Endothelial cell (in vitro differentiated cells): ENCODE data around the gene PPP4R2. TPM values are rescaled to one million over a fixed set of nuclear protein-coding genes. Genes with fewer than 3 reads are reported as not detected.

Source experiments
- DNase-seq: peaks from one replicate; pipeline ENCODE4 v3.0.0; 2021; ENCODE audit warnings: low spot score
- H3K27ac Mint-ChIP-seq: one replicate; pipeline ENCODE4 v1.8.0; 2021; ENCODE audit warnings: mixed read lengths, inconsistent platforms; ENCODE audit not compliant: unreplicated experiment
- H3K27me3 Mint-ChIP-seq: one replicate; pipeline ENCODE4 v1.8.0; 2021; ENCODE audit warnings: mild to moderate bottlenecking, moderate library complexity, mixed read lengths, inconsistent platforms; ENCODE audit not compliant: unreplicated experiment
- H3K36me3 Mint-ChIP-seq: one replicate; pipeline ENCODE4 v1.8.0; 2021; ENCODE audit warnings: mild to moderate bottlenecking, low read depth, mixed read lengths, inconsistent platforms; ENCODE audit not compliant: unreplicated experiment
- H3K4me1 Mint-ChIP-seq: one replicate; pipeline ENCODE4 v1.8.0; 2021; ENCODE audit warnings: mild to moderate bottlenecking, mixed read lengths, inconsistent platforms; ENCODE audit not compliant: unreplicated experiment
- H3K4me3 Mint-ChIP-seq: one replicate; pipeline ENCODE4 v1.8.0; 2021; ENCODE audit warnings: mild to moderate bottlenecking, mixed read lengths, inconsistent platforms; ENCODE audit not compliant: unreplicated experiment
- H3K9me3 Mint-ChIP-seq: one replicate; pipeline ENCODE4 v1.8.0; 2021; ENCODE audit warnings: mixed read lengths, inconsistent platforms; ENCODE audit not compliant: unreplicated experiment
- CTCF ChIP-seq: fragments of 200-600 bp; sonication (generic); IDR thresholded peaks from one replicate; pipeline ENCODE4 v1.5.0; 2021; ENCODE audit warnings: antibody characterized with exemption; ENCODE audit not compliant: unreplicated experiment
- total RNA-seq: library from RNA; stranded (reverse); fragmentation: NEBNext Ultra II Directional; extraction: Animal tissue kit (Norgen Biotek cat#: 25700); gene quantifications from one replicate; pipeline ENCODE4 v1.2.1, GENCODE V29; 2021; ENCODE audit not compliant: unreplicated experiment

The PPP4R2 gene
- total RNA-seq, 1 donor from 2014 or later, result 100.0 TPM

GRCh38 chr3:72960812-72961518 lies 35.6 kb upstream of the PPP4R2 start:
- Mint-ChIP-seq H3K27ac (no peak overlapping the region), H3K4me1 (no peaks in the 10 kb centered on the region), H3K9me3 (no peaks in the 10 kb centered on the region), H3K36me3 (no peaks in the 10 kb centered on the region), H3K27me3 (no peaks in the 10 kb centered on the region), H3K4me3 (no peak overlapping the region)
- DNase-seq, result no peak
- TF ChIP-seq CTCF, result no peak

- H3K27me3 Mint-ChIP-seq, result no peaks in the 10 kb centered on the region
- H3K4me3 Mint-ChIP-seq, result no peak overlapping the region
- H3K27ac Mint-ChIP-seq, result no peak overlapping the region
- TF ChIP-seq CTCF, result no peak
- no peaks in the 10 kb centered on the region for H3K4me1 Mint-ChIP-seq
- H3K9me3 Mint-ChIP-seq, result no peaks in the 10 kb centered on the region
- DNase-seq, result no peak
- H3K36me3 Mint-ChIP-seq, result no peaks in the 10 kb centered on the region
These were observed 34.9 kb upstream of the PPP4R2 start for GRCh38 chr3:72961752-72962151.

GRCh38 chr3:72962317-72962716 lies 34.3 kb upstream of the PPP4R2 start:
- Mint-ChIP-seq H3K27ac (no peak overlapping the region), H3K4me1 (no peaks in the 10 kb centered on the region), H3K4me3 (no peak overlapping the region), H3K9me3 (no peaks in the 10 kb centered on the region), H3K36me3 (no peaks in the 10 kb centered on the region), H3K27me3 (no peaks in the 10 kb centered on the region)
- DNase-seq, result no peak
- no peak for TF ChIP-seq CTCF

GRCh38 chr3:72964633-72965032 lies 32.0 kb upstream of the PPP4R2 start:
- Mint-ChIP-seq H3K4me3 (no peak overlapping the region), H3K27me3 (no peaks in the 10 kb centered on the region), H3K9me3 (no peaks in the 10 kb centered on the region), H3K27ac (no peak overlapping the region), H3K4me1 (no peaks in the 10 kb centered on the region), H3K36me3 (no peaks in the 10 kb centered on the region)
- no peak for TF ChIP-seq CTCF
- DNase-seq, result no peak

GRCh38 chr3:72968266-72968664 lies 28.3 kb upstream of the PPP4R2 start:
- no peaks in the 10 kb centered on the region for H3K36me3 Mint-ChIP-seq
- H3K27me3 Mint-ChIP-seq, result no peaks in the 10 kb centered on the region
- no peak overlapping the region for H3K4me3 Mint-ChIP-seq
- H3K9me3 Mint-ChIP-seq, result no peaks in the 10 kb centered on the region
- no peak overlapping the region for H3K27ac Mint-ChIP-seq
- peaks cover 3% of the 10 kb centered on the region for H3K4me1 Mint-ChIP-seq
- no peak for TF ChIP-seq CTCF
- no peak for DNase-seq
